Thymus (tissue), 11 donors: ENCODE results near the gene NFIB. TPM values are rescaled to one million over a fixed set of nuclear protein-coding genes. Genes with fewer than 3 reads are reported as not detected.

Source experiments
- DNase-seq, 9 donors: peaks; one replicate each; pipeline ENCODE4 v3.0.0-alpha.2; 2013; ENCODE audit warnings: low spot score in 9 of 9, low read depth in 6 of 9, missing footprints in 1 of 9
- H3K27ac ChIP-seq, 2 donors: one replicate each; pipeline ENCODE4 v1.5.1; 2013; ENCODE audit warnings: control low read depth in 1 of 2, low read depth in 1 of 2, low read length in 1 of 2, mild to moderate bottlenecking in 1 of 2, moderate library complexity in 1 of 2
- H3K27me3 ChIP-seq, 2 donors: one replicate each; pipeline ENCODE4 v1.5.1; 2013; ENCODE audit warnings: low read length in 1 of 2; ENCODE audit not compliant: control insufficient read depth in 2 of 2, insufficient read depth in 1 of 2
- H3K36me3 ChIP-seq, 2 donors: one replicate each; pipeline ENCODE4 v1.5.1; 2013; ENCODE audit warnings: low read length in 1 of 2, mild to moderate bottlenecking in 1 of 2, moderate library complexity in 1 of 2; ENCODE audit not compliant: control insufficient read depth in 2 of 2, insufficient read depth in 2 of 2
- H3K4me1 ChIP-seq, 2 donors: one replicate each; pipeline ENCODE4 v1.5.1; 2013; ENCODE audit warnings: low read length in 2 of 2; ENCODE audit not compliant: control insufficient read depth in 2 of 2, insufficient read depth in 2 of 2
- H3K4me3 ChIP-seq, 2 donors: one replicate each; pipeline ENCODE4 v1.5.1; 2013; ENCODE audit warnings: low read length in 2 of 2, control low read depth in 1 of 2, mild to moderate bottlenecking in 1 of 2
- H3K9me3 ChIP-seq, 2 donors: one replicate each; pipeline ENCODE4 v1.5.1; 2013; ENCODE audit warnings: low read length in 1 of 2, mild to moderate bottlenecking in 1 of 2; ENCODE audit not compliant: control insufficient read depth in 2 of 2, insufficient read depth in 1 of 2
- WGBS: extraction: QIAGEN DNeasy Blood & Tissue Kit; methylation state at CpG from one replicate; pipeline ENCODE4 v1.1.7; 2013; 5-methylcytosine and 5-hydroxymethylcytosine counted together
- polyA plus RNA-seq: library from polyadenylated mRNA; stranded (reverse); fragments of 200-250 nt; gene quantifications from one replicate; pipeline ENCODE4 v1.2.3, GENCODE V29; 2013
- total RNA-seq: library from RNA; stranded (reverse); fragments of 120-200 nt; gene quantifications from one replicate; pipeline ENCODE4 v1.2.4, GENCODE V29; 2013
- donor health status: healthy.

NFIB gene
- total and polyA plus RNA-seq, 2 donors = 10.3 to 12.4 TPM

DNA sequence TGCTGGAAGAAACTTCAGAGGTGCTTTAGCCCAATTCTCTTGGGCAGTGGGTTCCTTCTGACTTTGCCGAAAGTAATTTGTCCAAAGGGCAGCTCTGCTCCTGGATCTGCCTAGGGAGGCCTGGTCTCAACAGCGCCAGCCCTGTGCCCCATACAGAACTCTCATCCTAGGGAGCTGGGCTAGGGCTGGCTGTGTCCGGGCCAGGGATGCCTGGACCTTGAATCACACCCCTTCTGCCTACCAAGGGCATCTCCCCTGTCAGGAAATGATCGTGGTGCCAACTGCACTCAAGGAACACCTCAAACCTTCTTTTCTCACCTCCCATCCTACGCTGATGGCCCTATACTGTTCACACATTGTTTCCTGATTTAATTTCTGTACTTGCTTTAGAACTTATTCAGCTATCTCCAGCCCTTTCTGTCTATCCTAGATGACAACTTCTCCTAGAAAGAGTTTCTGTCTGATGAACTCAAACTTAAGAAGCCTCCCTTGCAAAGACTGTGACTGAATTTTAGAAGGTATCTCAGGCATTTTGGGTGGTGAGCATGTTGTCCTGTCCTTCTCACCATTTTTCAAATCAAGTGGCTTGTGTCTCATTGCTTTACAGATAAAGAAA lies 37.4 kb upstream of the NFIB start:
- no peak for DNase-seq

DNA sequence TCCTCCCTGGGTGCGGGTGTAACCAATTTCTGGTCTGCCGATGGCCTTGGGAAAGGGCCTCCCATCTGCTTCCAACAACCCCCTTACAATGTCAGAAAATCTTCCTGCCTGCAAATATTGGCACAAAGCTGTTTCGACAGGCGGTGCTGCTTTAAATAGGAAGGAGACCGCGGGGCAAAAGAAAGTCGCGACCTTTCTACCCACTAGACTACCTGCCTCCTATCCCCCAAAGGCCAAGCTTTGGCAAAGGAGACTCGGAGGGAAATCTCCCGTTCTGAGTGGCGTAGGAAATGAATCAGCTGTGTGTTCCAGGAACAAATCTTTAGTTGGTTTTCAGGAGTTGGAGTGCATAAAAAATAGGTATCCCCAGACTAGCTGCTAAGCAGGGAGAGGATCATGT lies 36.8 kb upstream of the NFIB start:
- DNase-seq = no peak
- Histone ChIP-seq H3K4me1 (no peaks in the 10 kb centered on the region), H3K27me3 (peaks cover 62 to 79% of the 10 kb centered on the region in 2 donors), H3K4me3 (no peak overlapping the region), H3K27ac (no peak overlapping the region), H3K9me3 (no peaks in the 10 kb centered on the region), H3K36me3 (no peaks in the 10 kb centered on the region)
- whole genome bisulfite sequencing = 55% methylated on average over 11 of the region's 11 CpGs

More for the DNA sequence above, 37.4 kb upstream of the NFIB start:
- no peak overlapping the region for H3K27ac ChIP-seq
- H3K9me3 ChIP-seq = no peaks in the 10 kb centered on the region
- H3K4me1 ChIP-seq = no peaks in the 10 kb centered on the region
- H3K27me3 ChIP-seq = peaks cover 56 to 73% of the 10 kb centered on the region in 2 donors
- no peaks in the 10 kb centered on the region for H3K36me3 ChIP-seq
- 92% methylated on average over 5 of the region's 5 CpGs for WGBS
- no peak overlapping the region for H3K4me3 ChIP-seq

DNA sequence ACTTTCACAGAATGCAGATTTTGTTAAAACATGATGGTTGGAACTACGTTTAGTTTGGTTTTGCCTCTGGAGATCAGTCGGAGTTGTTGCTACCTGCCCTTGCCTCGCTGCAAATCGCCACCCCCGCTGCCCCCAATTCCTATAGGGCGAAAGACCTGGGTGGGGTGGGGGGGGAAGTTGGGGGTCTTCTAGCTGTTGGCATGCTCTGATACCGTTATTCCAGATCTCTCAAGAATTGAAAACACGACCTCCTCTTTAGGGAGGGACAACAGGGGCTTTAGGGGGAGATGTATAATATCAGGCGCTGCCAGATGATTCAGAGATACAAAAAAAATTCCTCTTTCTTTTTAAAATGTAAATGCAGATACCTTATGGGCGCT lies 36.4 kb upstream of the NFIB start:
- peak overlapping the region in 1 of 2 donors; percentile 65 for H3K27ac ChIP-seq
- H3K9me3 ChIP-seq = no peaks in the 10 kb centered on the region
- no peak for DNase-seq
- H3K4me3 ChIP-seq = no peak overlapping the region
- 27% methylated on average over 10 of the region's 10 CpGs for WGBS
- peaks cover 66 to 83% of the 10 kb centered on the region in 2 donors for H3K27me3 ChIP-seq
- no peaks in the 10 kb centered on the region for H3K4me1 ChIP-seq
- H3K36me3 ChIP-seq = no peaks in the 10 kb centered on the region

DNA sequence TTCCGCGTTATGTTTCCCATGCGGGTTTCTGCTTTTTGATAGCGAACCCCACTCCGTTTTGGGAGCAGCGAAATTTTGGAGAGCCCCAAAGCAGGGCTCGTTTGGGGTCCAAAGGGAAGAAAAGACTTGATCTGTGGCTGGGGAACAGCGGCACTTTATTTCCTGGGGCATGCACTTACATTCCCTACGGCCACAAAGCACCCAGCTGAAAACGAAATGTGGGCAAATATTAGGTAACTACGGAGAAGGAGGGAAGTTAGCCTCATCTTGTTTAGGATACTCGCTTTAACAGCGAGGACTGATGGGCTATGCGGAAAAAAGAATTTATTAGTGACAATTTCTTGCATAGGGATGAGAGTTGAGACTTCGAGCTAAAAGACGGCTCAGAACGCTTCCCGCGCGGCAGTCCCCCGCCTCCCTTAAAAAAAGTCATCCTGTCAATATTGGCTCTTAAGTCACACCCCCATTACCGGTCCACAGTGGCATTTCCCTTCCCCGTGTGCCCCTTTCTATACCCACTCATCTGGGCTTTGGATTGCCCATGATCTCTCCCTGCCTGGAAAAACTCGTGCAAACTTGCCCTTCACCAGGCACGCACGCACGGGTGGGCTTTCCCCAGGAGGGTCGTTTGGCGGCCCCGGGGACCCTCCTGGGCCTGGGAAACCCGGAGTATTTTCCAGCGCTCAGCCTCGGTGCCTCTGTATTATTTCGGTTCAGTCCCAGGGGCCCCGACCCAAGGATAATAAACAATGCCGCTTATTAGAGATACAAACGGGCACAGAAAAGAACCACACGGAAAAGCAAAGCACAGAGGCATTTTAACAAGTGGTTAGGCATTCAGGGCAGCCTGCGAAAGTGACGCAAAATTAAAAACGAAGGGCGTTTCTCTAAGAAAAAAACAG lies 35.8 kb upstream of the NFIB start:
- DNase-seq = no peak
- no peaks in the 10 kb centered on the region for H3K4me1 ChIP-seq
- no peak overlapping the region for H3K4me3 ChIP-seq
- peaks cover 71 to 89% of the 10 kb centered on the region in 2 donors for H3K27me3 ChIP-seq
- WGBS = 7% methylated on average over 42 of the region's 42 CpGs
- H3K9me3 ChIP-seq = no peaks in the 10 kb centered on the region
- no peaks in the 10 kb centered on the region for H3K36me3 ChIP-seq
- peak overlapping the region in 1 of 2 donors; percentile 65 for H3K27ac ChIP-seq

DNA sequence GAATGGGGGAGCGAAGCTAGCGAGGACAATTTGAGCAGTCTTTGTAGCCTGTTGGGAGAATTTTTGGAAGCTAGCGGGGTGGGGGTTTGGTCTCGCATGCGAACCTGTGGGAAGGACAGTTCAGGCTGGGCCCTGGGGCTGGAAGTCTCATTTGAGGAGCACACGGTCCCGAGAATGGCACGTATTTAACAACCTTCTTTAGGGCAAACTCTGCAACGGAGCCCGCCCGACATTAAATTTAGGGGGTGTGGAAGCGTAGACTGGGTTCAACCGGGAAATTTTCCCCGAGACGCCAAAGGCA lies 35.2 kb upstream of the NFIB start:
- Histone ChIP-seq H3K27me3 (peaks cover 75 to 94% of the 10 kb centered on the region in 2 donors), H3K4me1 (no peaks in the 10 kb centered on the region), H3K9me3 (no peaks in the 10 kb centered on the region), H3K4me3 (no peak overlapping the region), H3K36me3 (no peaks in the 10 kb centered on the region), H3K27ac (no peak overlapping the region)
- 5% methylated on average over 15 of the region's 15 CpGs for WGBS
- no peak for DNase-seq

DNA sequence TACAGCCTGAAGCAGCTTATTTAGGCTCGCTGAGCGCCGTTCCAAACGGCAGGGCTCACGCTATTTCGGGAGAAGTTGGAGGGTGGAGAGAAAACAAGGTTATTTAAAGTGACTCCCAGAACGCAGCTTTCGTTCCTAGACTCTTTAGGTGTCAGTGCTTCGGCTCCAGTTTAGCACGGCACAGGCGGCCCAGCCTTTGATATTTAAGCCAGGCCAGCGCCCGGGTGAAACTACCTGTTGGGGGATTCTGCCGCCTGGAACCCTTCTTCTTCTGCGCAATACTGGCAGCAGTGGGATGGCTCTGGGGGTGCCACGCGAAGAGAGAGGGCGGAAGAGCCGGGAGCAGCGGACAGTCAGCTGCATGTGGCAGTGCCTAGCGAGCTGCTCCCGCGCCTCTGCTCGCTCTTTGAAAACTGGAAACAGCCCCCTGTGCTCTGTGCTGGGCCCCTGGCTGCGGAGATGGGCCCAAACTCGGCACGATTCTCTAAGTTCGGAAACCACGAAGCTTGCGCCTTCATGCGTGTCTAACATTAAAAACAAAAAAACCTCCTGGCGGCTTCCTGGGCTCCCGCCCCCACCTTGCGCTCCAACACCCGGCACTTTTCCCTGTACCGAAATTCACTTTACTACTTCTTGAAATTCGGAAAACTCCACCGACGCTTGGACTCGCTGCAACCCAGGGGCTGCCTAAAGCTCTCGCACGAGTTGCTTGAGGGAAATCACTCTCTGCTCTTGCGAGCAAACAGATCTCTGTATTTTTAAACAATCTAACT lies 34.6 kb upstream of the NFIB start:
- DNase-seq = no peak
- no peaks in the 10 kb centered on the region for H3K36me3 ChIP-seq
- no peaks in the 10 kb centered on the region for H3K9me3 ChIP-seq
- peaks cover 75 to 96% of the 10 kb centered on the region in 2 donors for H3K27me3 ChIP-seq
- peak overlapping the region in 1 of 2 donors; percentile 78 for H3K27ac ChIP-seq
- H3K4me3 ChIP-seq = no peak overlapping the region
- 5% methylated on average over 43 of the region's 43 CpGs for WGBS
- H3K4me1 ChIP-seq = no peaks in the 10 kb centered on the region

DNA sequence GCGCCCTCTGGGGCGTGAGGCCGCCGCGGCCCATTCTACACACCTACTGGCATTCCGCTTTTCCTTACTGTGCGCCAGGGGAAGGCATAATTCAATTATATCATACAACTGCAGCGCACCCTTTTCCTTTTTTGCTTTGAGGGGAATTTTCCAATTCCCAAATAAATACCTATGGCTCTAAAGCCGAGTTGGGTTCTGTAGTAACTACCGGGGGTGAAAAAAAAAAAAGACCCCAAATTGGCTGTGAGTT lies 34.1 kb upstream of the NFIB start:
- DNase-seq = no peak
- no peaks in the 10 kb centered on the region for H3K4me1 ChIP-seq
- H3K27ac ChIP-seq = peak overlapping the region in 1 of 2 donors; percentile 78
- no peak overlapping the region for H3K4me3 ChIP-seq
- WGBS = 3% methylated on average over 10 of the region's 10 CpGs
- no peaks in the 10 kb centered on the region for H3K9me3 ChIP-seq
- no peaks in the 10 kb centered on the region for H3K36me3 ChIP-seq
- H3K27me3 ChIP-seq = peaks cover 79 to 96% of the 10 kb centered on the region in 2 donors

DNA sequence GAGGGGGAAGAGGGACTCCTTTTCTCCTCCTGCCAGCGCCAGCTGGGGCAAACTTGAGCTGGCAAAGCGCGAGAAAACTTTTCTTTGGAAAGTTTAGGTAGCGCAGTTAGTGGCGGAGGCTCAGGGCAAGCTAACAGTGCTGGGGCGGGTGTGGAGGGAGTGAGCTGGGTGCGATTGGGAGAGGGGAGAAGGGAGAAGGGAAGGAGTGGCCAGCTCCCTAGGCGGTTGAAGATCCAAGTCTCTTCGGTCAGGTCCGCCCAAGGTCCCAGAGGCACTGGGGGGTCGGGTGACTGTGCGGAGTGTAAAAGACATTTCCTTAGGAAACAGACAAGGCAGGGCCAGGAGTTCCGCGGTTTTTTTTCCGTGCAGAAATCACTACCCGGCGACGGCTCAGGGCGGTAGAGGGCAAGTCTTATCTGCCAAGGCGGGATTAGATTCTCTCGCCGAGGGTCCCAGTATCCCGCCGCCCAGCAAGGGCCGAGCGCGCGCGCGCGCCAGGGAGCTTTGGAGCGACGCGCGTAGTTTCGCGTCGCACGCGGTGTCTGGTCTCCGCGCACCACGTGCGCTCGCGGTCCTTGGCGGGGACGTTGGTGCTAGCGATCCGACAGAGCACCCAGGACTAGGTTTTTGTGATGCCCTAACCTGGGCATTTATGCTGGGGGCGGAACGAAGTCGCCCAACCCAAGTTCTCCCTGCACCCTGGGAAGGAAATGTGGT lies 33.6 kb upstream of the NFIB start:
- DNase-seq = no peak
- no peaks in the 10 kb centered on the region for H3K36me3 ChIP-seq
- no peaks in the 10 kb centered on the region for H3K9me3 ChIP-seq
- no peak overlapping the region for H3K4me3 ChIP-seq
- H3K4me1 ChIP-seq = no peaks in the 10 kb centered on the region
- H3K27ac ChIP-seq = peak overlapping the region; percentile 64 to 78
- 5% methylated on average over 53 of the region's 53 CpGs for WGBS
- H3K27me3 ChIP-seq = peaks cover 80 to 96% of the 10 kb centered on the region in 2 donors
